ENCODE measurements around the gene SLC30A7. TPM values are rescaled to one million over a fixed set of nuclear protein-coding genes. Genes with fewer than 3 reads are reported as not detected.

The SLC30A7 gene
- total RNA-seq, 2 experiments from 2014 or later = 32.4 to 32.6 TPM

DNA sequence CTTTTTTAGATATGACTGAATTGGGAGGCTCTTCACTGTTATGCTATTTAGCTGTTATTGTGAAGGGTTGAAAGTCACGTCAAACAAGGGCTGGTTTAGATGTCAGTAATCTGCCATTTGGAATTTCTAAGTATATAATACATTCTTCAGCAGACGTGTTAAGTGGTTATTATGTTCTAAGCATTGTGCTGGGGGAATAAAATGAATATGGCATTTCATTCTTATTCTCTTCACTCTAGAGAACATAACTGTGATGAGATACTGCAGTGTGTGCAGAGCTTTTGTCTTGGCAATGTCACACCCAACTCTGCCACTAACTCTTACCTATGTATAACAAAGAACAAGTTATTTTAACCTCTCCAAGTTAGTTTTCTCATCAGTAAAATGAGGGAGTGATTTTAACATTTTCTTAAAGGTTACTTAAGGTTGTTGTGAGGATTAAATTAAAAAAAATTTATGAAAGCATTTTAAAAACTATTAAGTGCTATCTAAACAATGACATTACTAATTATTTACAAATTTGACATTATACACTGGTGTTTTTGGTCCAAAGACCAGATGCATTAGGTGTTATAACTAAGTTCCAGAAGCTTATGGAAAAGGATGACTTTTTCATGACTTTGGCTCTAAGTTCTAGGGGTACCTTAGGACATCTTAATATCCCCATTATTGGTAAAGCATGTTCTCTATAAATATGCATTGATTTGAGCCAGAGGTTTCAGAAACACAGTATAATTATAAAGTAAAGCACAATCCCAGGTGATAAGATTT lies 58.3 kb downstream of the SLC30A7 start:
- Mint-ChIP-seq H3K4me3 (no peak overlapping the region), H3K27me3 (ENCODE audit: low read depth) (no peaks in the 10 kb centered on the region), H3K36me3 (ENCODE audit: low read depth) (peaks cover 52% of the 10 kb centered on the region), H3K27ac (peak overlapping the region; percentile 80), H3K4me1 (ENCODE audit: low read depth) (peaks cover 61% of the 10 kb centered on the region), H3K9me3 (peaks cover 28% of the 10 kb centered on the region)
- DNase-seq = no peak
- intact Hi-C loops (cut with micrococcal nuclease) = loop anchor here (1.0 to 5.0 kb wide), 8 partner anchors 12 to 512 kb away; partner anchors contain the start of genes DPH5 and EXTL2
- CTCF ChIA-PET = interaction anchor here (0.6 to 1.5 kb wide), 7 partner anchors 31 to 336 kb away, joined by 3 to 5 read pairs (median 3); no protein-coding TSS in a partner anchor

DNA sequence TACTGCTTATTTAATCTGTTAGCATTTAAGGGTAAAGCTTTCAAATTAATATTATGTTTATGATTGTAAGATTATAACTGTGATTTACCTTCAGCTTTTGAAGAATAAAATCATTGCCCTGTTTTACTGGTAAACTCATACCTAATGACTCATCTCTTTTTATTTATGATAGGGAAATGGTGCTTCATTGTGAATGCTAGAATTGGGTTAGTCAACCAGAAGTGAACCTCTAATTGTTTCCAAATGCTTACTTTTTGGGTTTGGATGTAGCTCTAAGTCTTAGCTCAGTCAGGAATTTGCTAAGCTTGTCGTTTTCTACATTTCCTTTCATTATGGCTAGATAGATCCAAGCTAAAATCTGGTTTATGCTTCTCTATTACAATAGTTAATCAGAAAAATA lies 59.4 kb downstream of the SLC30A7 start:
- CTCF ChIA-PET = interaction anchor here (0.5 to 1.4 kb wide), 5 partner anchors 40 to 565 kb away, joined by 3 to 5 read pairs (median 3); no protein-coding TSS in a partner anchor
- intact Hi-C loops (cut with micrococcal nuclease) = loop anchor here (1.0 kb wide), 4 partner anchors 157 to 304 kb away; no protein-coding TSS in a partner anchor
- H3K27me3 Mint-ChIP-seq (ENCODE audit: low read depth) = no peaks in the 10 kb centered on the region
- peaks cover 62% of the 10 kb centered on the region for H3K4me1 Mint-ChIP-seq (ENCODE audit: low read depth)
- DNase-seq = no peak
- no peak overlapping the region for H3K4me3 Mint-ChIP-seq
- H3K36me3 Mint-ChIP-seq (ENCODE audit: low read depth) = peaks cover 50% of the 10 kb centered on the region
- peaks cover 28% of the 10 kb centered on the region for H3K9me3 Mint-ChIP-seq
- peak overlapping the region; percentile 65 for H3K27ac Mint-ChIP-seq

DNA sequence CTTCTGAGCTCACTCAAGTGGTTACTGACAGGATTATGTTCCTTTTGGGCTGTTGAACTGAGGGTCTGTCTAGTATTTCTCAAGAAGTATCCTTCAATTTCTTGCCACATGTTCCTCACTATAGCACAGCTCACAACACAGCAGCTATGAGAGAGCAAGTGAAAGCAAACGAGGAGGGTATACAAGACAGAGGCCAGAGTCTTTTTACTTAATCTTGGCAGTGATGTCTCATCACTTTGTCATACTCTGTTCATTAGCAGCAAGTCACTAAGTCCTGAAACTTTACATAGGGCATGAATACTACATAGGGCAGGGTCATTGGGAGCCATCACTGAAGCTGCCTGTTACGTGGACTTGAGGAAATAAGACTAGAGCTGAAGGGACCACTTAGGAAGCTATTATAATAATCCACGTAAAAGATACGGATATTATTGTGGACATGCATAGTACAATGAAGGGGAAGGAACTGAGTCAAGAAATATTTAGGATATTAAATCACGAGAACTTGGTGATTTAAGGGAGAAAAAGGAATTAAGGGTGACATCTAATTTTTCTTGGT lies 63.7 kb downstream of the SLC30A7 start:
- CTCF ChIA-PET = interaction anchor here (0.7 to 2.1 kb wide), 5 partner anchors 9 to 328 kb away, joined by 3 to 8 read pairs (median 5); no protein-coding TSS in a partner anchor
- Mint-ChIP-seq H3K4me3 (no peak overlapping the region), H3K36me3 (ENCODE audit: low read depth) (peaks cover 43% of the 10 kb centered on the region), H3K27me3 (ENCODE audit: low read depth) (no peaks in the 10 kb centered on the region), H3K27ac (no peak overlapping the region), H3K9me3 (no peaks in the 10 kb centered on the region), H3K4me1 (ENCODE audit: low read depth) (peaks cover 40% of the 10 kb centered on the region)
- intact Hi-C loops (cut with micrococcal nuclease) = no loop called here
- no peak for DNase-seq

DNA sequence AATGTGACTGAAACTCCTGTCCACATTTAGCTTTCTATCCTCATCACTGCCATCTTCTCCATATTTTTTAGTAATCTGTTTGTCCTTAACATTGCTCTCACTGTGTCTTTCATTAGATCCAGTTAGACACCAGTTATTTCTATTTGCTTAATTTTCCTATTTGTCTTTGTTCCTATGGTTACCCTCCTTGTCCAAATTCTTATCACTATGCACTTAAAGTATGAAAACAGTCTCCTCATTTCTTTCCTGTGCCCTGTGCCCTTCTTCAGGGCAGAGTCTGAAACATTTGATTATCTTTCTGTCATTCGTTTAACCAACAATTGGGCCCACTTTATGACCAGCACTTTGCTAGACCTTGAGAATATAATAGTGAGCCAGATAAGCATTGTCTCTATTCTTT lies 64.2 kb downstream of the SLC30A7 start:
- Mint-ChIP-seq H3K4me3 (no peak overlapping the region), H3K27me3 (ENCODE audit: low read depth) (no peaks in the 10 kb centered on the region), H3K36me3 (ENCODE audit: low read depth) (peaks cover 45% of the 10 kb centered on the region), H3K9me3 (no peaks in the 10 kb centered on the region), H3K4me1 (ENCODE audit: low read depth) (peaks cover 40% of the 10 kb centered on the region), H3K27ac (no peak overlapping the region)
- CTCF ChIA-PET = interaction anchor here (0.6 to 2.1 kb wide), 5 partner anchors 9 to 547 kb away, joined by 3 to 8 read pairs (median 5); no protein-coding TSS in a partner anchor
- DNase-seq = no peak
- intact Hi-C loops (cut with micrococcal nuclease) = no loop called here

DNA sequence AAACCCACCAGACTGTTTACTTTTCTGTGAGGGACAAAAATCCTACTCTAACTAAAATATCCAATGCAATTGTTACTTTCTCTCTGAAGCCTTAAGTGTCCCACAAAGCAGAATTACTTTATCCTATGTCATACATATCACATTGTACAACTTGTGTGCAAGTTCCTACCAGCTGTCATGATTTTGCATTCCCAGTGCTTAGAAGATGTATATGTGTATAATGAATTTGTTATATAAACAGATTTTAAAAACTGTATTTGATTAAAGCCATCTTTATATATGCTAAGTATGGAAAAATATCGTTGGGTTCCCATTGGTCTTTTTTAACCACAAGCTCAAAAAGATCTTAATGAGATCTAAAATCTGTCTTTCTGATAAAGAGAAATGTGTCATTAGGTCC lies 72.7 kb downstream of the SLC30A7 start:
- no peaks in the 10 kb centered on the region for H3K9me3 Mint-ChIP-seq
- H3K27me3 Mint-ChIP-seq (ENCODE audit: low read depth) = no peaks in the 10 kb centered on the region
- H3K36me3 Mint-ChIP-seq (ENCODE audit: low read depth) = peaks cover 45% of the 10 kb centered on the region
- H3K4me1 Mint-ChIP-seq (ENCODE audit: low read depth) = peaks cover 29% of the 10 kb centered on the region
- no peak for DNase-seq
- CTCF ChIA-PET = interaction anchor here (1.7 to 1.9 kb wide), 2 partner anchors 9 to 320 kb away, joined by 4 to 8 read pairs; no protein-coding TSS in a partner anchor
- H3K27ac Mint-ChIP-seq = no peak overlapping the region
- H3K4me3 Mint-ChIP-seq = no peak overlapping the region
- intact Hi-C loops (cut with micrococcal nuclease) = no loop called here

DNA sequence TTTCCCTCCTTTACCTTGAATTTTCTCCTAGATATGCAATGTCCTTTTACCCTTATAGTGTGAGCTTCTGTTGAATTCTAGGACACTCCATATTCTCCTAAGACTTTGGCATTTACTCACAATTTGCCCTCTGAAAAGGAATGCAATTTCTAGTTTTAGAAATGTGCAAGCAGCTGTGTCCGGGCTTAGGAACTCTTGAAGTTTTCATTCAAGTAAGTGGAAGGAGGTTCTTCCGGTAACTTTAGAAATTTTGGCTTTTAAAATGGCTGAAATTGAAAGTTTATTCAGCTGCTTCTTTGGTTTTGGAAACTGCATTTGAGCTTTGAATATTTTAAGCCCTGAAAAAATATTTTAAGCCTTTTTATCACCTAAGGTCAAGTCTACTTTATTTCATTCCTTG lies 73.4 kb downstream of the SLC30A7 start:
- Mint-ChIP-seq H3K4me1 (ENCODE audit: low read depth) (peaks cover 29% of the 10 kb centered on the region), H3K4me3 (no peak overlapping the region), H3K27me3 (ENCODE audit: low read depth) (no peaks in the 10 kb centered on the region), H3K36me3 (ENCODE audit: low read depth) (peaks cover 49% of the 10 kb centered on the region), H3K9me3 (no peaks in the 10 kb centered on the region), H3K27ac (no peak overlapping the region)
- intact Hi-C loops (cut with micrococcal nuclease) = no loop called here
- CTCF ChIA-PET = interaction anchor here (0.8 to 1.9 kb wide), 2 partner anchors 9 to 68 kb away, joined by 3 to 8 read pairs; no protein-coding TSS in a partner anchor
- DNase-seq = no peak

DNA sequence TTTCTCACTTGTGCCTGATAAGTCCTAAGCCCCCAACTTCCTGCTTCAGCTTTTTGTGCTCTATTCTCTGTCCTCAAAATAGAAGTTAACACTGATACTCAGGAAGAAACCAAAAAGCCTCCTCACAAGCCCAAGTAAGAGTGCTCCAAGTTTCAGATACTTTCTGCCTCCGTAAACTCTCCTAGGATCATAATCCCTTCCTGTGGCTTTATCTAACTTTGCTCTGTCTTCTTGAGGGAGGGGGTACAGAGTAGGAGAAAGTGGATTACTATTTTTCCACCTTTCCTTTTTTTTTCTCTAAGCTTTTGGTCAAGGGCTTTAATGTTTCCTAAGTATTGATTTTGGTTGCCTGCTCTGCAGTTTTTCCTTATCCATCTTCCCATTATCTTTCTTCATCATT lies 75.1 kb downstream of the SLC30A7 start:
- Mint-ChIP-seq H3K27me3 (ENCODE audit: low read depth) (no peaks in the 10 kb centered on the region), H3K4me3 (no peak overlapping the region), H3K36me3 (ENCODE audit: low read depth) (peaks cover 48% of the 10 kb centered on the region), H3K27ac (no peak overlapping the region), H3K4me1 (ENCODE audit: low read depth) (peaks cover 31% of the 10 kb centered on the region), H3K9me3 (no peaks in the 10 kb centered on the region)
- intact Hi-C loops (cut with micrococcal nuclease) = loop anchor here (2.0 kb wide), 1 partner anchor 14 kb away; no protein-coding TSS in a partner anchor
- CTCF ChIA-PET = no interaction called here
- DNase-seq = no peak

DNA sequence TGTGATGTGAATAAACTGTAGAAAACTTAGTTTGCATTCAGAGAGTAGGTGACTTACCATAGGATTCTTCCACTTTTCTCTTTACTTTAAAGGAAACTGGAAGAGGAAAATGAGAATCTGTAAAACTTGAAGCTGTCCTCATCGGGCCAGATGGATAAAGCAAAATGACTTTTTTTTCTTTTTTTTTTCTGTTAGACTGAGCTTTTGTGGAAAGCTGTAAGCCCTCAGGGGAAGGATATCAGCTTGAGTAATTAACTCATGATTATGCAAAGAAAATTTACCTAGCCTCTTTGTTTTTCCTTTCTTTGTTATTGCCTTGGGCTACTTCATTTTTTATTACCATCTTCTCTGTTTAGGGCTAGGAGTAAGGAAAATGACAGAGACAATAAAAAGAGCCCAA lies 76.3 kb downstream of the SLC30A7 start:
- CTCF ChIA-PET = interaction anchor here (1.6 kb wide), 1 partner anchor 316 kb away, joined by 3 read pairs; no protein-coding TSS in a partner anchor

DNA sequence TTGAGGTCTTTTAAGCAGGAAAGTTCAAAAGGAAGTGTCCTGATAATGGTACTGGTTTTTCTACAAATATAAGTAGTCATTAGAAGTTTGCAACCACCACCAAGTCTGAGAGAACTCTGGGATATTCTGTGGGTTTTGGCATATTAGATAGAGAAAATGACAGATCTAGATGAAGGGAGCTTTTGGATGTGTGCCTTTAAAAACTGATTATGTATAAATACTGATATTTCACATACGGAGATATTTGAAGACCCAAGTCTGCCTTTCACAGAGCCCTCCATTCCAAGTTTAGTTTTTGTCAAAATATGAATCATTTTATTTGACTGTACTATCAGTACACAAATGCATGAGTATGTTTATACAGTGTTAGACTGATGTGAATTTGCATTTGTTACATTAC lies 81.0 kb downstream of the SLC30A7 start:
- no peak overlapping the region for H3K27ac Mint-ChIP-seq
- peaks cover 8% of the 10 kb centered on the region for H3K4me1 Mint-ChIP-seq (ENCODE audit: low read depth)
- no peaks in the 10 kb centered on the region for H3K27me3 Mint-ChIP-seq (ENCODE audit: low read depth)
- intact Hi-C loops (cut with micrococcal nuclease) = loop anchor here (2.0 kb wide), 1 partner anchor 14 kb away; no protein-coding TSS in a partner anchor
- no peak for DNase-seq
- H3K36me3 Mint-ChIP-seq (ENCODE audit: low read depth) = peaks cover 56% of the 10 kb centered on the region
- CTCF ChIA-PET = interaction anchor here (0.7 to 1.6 kb wide), 3 partner anchors 11 to 399 kb away, joined by 3 read pairs; no protein-coding TSS in a partner anchor
- no peak overlapping the region for H3K4me3 Mint-ChIP-seq
- H3K9me3 Mint-ChIP-seq = no peaks in the 10 kb centered on the region

More for the DNA sequence above, 76.3 kb downstream of the SLC30A7 start:
- H3K4me3 Mint-ChIP-seq = no peak overlapping the region
- no peak overlapping the region for H3K27ac Mint-ChIP-seq
- H3K27me3 Mint-ChIP-seq (ENCODE audit: low read depth) = no peaks in the 10 kb centered on the region
- H3K9me3 Mint-ChIP-seq = no peaks in the 10 kb centered on the region
- intact Hi-C loops (cut with micrococcal nuclease) = no loop called here
- H3K36me3 Mint-ChIP-seq (ENCODE audit: low read depth) = peaks cover 46% of the 10 kb centered on the region
- peaks cover 31% of the 10 kb centered on the region for H3K4me1 Mint-ChIP-seq (ENCODE audit: low read depth)
- DNase-seq = no peak

DNA sequence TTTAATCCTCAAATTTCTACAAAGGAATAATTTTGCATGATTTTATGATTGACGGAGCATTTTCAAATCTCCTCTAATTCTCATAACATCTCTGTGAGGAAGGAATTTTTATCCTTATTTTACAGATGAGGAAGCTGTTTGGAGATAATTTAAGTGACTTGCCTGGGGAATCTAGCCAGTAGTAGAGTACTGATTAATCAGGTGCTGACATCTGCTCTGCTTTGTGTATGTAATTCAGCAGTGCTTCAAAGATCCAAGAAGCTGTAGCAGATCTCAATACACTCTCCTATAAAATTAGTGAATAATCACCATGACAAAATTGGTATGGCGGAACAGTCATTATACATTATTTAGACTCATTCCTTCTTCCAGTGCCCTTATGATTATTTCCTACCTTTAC lies 83.7 kb downstream of the SLC30A7 start:
- CTCF ChIA-PET = no interaction called here

DNA sequence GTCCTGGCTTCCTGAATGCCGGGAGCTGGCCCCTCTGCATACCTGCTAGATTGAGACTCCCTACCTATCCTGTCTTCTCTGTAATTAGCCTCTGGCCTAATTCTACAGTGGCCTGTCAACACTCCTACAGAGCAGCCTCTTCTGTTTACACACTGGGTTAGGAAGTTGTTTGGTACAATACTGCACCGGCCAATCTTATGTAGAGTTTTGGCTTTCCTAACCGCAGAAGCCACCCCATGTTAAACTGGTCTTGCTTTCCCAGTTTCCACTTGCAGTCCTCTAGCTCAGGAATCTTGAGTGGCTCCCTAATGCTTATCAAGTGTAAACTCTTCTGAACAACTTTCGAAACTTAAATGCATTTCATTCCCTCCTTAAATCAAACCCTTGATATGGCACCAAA lies 86.9 kb downstream of the SLC30A7 start:
- no peak for DNase-seq
- intact Hi-C loops (cut with micrococcal nuclease) = no loop called here
- peaks cover 71% of the 10 kb centered on the region for H3K36me3 Mint-ChIP-seq (ENCODE audit: low read depth)
- peaks cover 6% of the 10 kb centered on the region for H3K4me1 Mint-ChIP-seq (ENCODE audit: low read depth)
- CTCF ChIA-PET = no interaction called here
- no peak overlapping the region for H3K27ac Mint-ChIP-seq
- no peak overlapping the region for H3K4me3 Mint-ChIP-seq
- H3K27me3 Mint-ChIP-seq (ENCODE audit: low read depth) = no peaks in the 10 kb centered on the region
- peaks cover 2% of the 10 kb centered on the region for H3K9me3 Mint-ChIP-seq

More for the DNA sequence above, 83.7 kb downstream of the SLC30A7 start:
- H3K9me3 Mint-ChIP-seq = no peaks in the 10 kb centered on the region
- H3K36me3 Mint-ChIP-seq (ENCODE audit: low read depth) = peaks cover 70% of the 10 kb centered on the region
- no peak for DNase-seq
- intact Hi-C loops (cut with micrococcal nuclease) = no loop called here
- no peak overlapping the region for H3K4me3 Mint-ChIP-seq
- H3K27me3 Mint-ChIP-seq (ENCODE audit: low read depth) = no peaks in the 10 kb centered on the region
- H3K4me1 Mint-ChIP-seq (ENCODE audit: low read depth) = peaks cover 6% of the 10 kb centered on the region
- no peak overlapping the region for H3K27ac Mint-ChIP-seq

DNA sequence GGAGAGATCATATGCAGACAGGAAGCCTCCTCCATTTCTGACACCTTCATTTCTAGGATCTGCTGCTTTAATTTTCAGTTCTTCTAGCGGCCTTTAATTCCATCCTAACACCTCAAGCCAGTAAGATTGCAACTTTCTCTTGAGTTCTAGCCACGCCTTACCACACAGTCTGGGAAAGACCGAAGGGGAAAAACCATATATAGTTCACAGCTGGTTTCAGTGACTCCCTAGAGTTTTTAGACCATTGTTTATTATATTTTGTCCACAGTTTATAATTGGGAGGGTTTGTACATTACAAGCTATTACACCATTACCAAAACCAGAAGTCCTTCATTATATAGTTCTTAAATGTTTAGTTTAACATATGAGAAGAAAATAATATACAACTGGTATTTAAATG lies 92.2 kb downstream of the SLC30A7 start:
- Mint-ChIP-seq H3K27ac (no peak overlapping the region), H3K36me3 (ENCODE audit: low read depth) (peaks cover 70% of the 10 kb centered on the region), H3K9me3 (peaks cover 2% of the 10 kb centered on the region), H3K4me3 (no peak overlapping the region), H3K4me1 (ENCODE audit: low read depth) (peaks cover 9% of the 10 kb centered on the region), H3K27me3 (ENCODE audit: low read depth) (no peaks in the 10 kb centered on the region)
- intact Hi-C loops (cut with micrococcal nuclease) = no loop called here
- CTCF ChIA-PET = interaction anchor here (0.8 to 1.6 kb wide), 4 partner anchors 11 to 298 kb away, joined by 3 read pairs; no protein-coding TSS in a partner anchor
- DNase-seq = no peak
